Glutamatergic neuron (in vitro differentiated cells): Measurements from ENCODE around the gene EDA. TPM values are rescaled to one million over a fixed set of nuclear protein-coding genes. Genes with fewer than 3 reads are reported as not detected.

ENCODE experiments used
- DNase-seq: peaks from one replicate; pipeline ENCODE4 v3.0.0; 2022
- H3K27ac Mint-ChIP-seq: one replicate; pipeline ENCODE4 v1.8.0; 2020; ENCODE audit warnings: mild to moderate bottlenecking, mixed read lengths, inconsistent platforms; ENCODE audit not compliant: unreplicated experiment
- H3K27me3 Mint-ChIP-seq: one replicate; pipeline ENCODE4 v1.8.0; 2020; ENCODE audit warnings: mild to moderate bottlenecking, moderate library complexity, mixed read lengths, inconsistent platforms; ENCODE audit not compliant: unreplicated experiment
- H3K36me3 Mint-ChIP-seq: one replicate; pipeline ENCODE4 v1.8.0; 2020; ENCODE audit warnings: mild to moderate bottlenecking, mixed read lengths, inconsistent platforms; ENCODE audit not compliant: unreplicated experiment
- H3K4me1 Mint-ChIP-seq: one replicate; pipeline ENCODE4 v1.8.0; 2020; ENCODE audit warnings: mild to moderate bottlenecking, low read depth, mixed read lengths, inconsistent platforms; ENCODE audit not compliant: unreplicated experiment
- H3K4me3 Mint-ChIP-seq: one replicate; pipeline ENCODE4 v1.8.0; 2020; ENCODE audit warnings: mild to moderate bottlenecking, mixed read lengths, inconsistent platforms; ENCODE audit not compliant: unreplicated experiment
- H3K9me3 Mint-ChIP-seq: one replicate; pipeline ENCODE4 v1.8.0; 2020; ENCODE audit warnings: mild to moderate bottlenecking, moderate library complexity, mixed read lengths, inconsistent platforms; ENCODE audit not compliant: unreplicated experiment
- CTCF ChIP-seq: fragments of 200-600 bp; sonication (generic); IDR thresholded peaks from one replicate; pipeline ENCODE4 v1.5.0; 2021; ENCODE audit not compliant: partially characterized antibody, unreplicated experiment
- total RNA-seq: library from RNA; stranded (reverse); fragmentation: NEBNext Ultra II Directional; extraction: Animal tissue kit (Norgen Biotek cat#: 25700); gene quantifications from one replicate; pipeline ENCODE4 v1.2.1, GENCODE V29; 2021; ENCODE audit not compliant: unreplicated experiment

The EDA gene
- total RNA-seq, 1 donor from 2014 or later = 1.7 TPM

DNA sequence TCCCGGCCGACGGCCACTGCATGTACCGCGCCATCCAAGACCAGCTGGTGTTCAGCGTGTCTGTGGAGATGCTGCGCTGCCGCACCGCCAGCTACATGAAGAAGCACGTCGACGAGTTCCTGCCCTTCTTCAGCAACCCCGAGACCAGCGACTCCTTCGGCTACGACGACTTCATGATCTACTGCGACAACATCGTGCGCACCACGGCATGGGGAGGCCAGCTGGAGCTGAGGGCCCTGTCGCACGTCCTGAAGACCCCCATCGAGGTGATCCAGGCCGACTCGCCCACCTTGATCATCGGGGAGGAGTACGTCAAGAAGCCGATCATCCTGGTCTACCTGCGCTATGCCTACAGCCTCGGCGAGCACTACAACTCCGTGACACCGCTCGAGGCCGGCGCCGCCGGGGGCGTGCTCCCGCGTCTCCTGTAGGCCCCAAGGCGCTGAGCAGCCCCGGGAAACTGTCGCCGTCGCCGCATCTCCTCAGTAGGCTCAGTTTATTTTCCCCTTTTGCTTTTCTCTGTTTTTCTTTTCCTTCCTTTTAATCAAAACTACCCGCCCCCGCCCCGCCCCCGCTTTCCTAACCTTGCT, 447.1 kb downstream of the EDA start:
- H3K9me3 Mint-ChIP-seq = no peaks in the 10 kb centered on the region
- TF ChIP-seq CTCF = no peak
- no peak overlapping the region for H3K4me3 Mint-ChIP-seq
- no peak overlapping the region for H3K27ac Mint-ChIP-seq
- DNase-seq = no peak
- peaks cover 2% of the 10 kb centered on the region for H3K27me3 Mint-ChIP-seq
- H3K4me1 Mint-ChIP-seq = no peaks in the 10 kb centered on the region
- H3K36me3 Mint-ChIP-seq = no peaks in the 10 kb centered on the region

DNA sequence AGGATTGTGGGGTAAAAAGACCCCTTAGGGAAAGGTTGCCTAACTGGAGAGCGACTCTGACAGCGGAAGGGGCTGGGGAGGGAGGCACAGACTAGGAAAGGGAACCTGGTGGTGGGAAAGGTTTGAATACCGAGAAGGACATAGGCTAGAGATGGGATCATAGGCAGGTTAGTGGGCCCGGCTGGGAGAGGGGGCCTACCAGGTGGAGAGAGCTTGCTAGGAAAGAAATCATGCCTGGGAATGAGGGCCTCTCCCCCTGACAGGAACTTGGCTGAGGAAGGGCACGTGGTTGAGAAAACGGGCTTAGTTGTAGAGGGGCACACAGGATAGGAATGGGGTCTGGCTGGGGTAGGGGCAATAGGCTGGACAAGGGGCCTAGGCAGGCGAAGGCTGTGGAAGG, 450.7 kb downstream of the EDA start:
- Mint-ChIP-seq H3K27ac (no peak overlapping the region), H3K4me3 (no peak overlapping the region), H3K36me3 (no peaks in the 10 kb centered on the region), H3K4me1 (no peaks in the 10 kb centered on the region), H3K9me3 (no peaks in the 10 kb centered on the region), H3K27me3 (peaks cover 2% of the 10 kb centered on the region)
- DNase-seq = no peak
- no peak for TF ChIP-seq CTCF

DNA sequence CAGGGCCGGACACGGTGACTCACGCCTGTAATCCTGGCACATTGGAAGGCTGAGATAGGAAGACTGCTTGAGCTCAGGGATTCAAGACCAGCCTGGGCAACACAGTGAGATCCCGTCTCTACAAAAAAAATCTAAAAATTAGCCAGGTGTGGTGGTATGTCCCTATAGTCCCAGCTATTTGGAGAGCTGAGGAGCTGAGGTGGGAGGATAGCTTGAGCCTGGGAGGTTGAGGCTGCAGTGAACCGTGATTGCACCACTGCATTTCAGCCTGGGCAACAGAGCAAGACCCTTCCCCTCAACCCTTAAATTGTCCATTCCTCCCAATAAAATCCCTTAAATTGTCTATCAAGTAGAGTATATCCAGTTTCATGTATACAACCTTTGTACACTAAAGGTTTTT, 463.4 kb downstream of the EDA start:
- no peak overlapping the region for H3K4me3 Mint-ChIP-seq
- no peaks in the 10 kb centered on the region for H3K36me3 Mint-ChIP-seq
- peaks cover 1% of the 10 kb centered on the region for H3K27me3 Mint-ChIP-seq

GRCh38 chrX:70079870-70080269, 464.0 kb downstream of the EDA start:
- no peak overlapping the region for H3K4me3 Mint-ChIP-seq
- no peak for TF ChIP-seq CTCF
- DNase-seq = no peak
- no peak overlapping the region for H3K27ac Mint-ChIP-seq
- peaks cover 1% of the 10 kb centered on the region for H3K27me3 Mint-ChIP-seq
- no peaks in the 10 kb centered on the region for H3K36me3 Mint-ChIP-seq
- H3K4me1 Mint-ChIP-seq = no peaks in the 10 kb centered on the region
- H3K9me3 Mint-ChIP-seq = no peaks in the 10 kb centered on the region

More for the DNA sequence above, 463.4 kb downstream of the EDA start:
- H3K9me3 Mint-ChIP-seq = no peaks in the 10 kb centered on the region
- H3K27ac Mint-ChIP-seq = no peak overlapping the region
- no peaks in the 10 kb centered on the region for H3K4me1 Mint-ChIP-seq
- no peak for DNase-seq
- no peak for TF ChIP-seq CTCF

GRCh38 chrX:70082723-70083122, 466.8 kb downstream of the EDA start:
- H3K36me3 Mint-ChIP-seq = no peaks in the 10 kb centered on the region
- TF ChIP-seq CTCF = no peak

More at GRCh38 chrX:70082723-70083122, 466.8 kb downstream of the EDA start:
- Mint-ChIP-seq H3K9me3 (no peaks in the 10 kb centered on the region), H3K27ac (no peak overlapping the region), H3K27me3 (peaks cover 1% of the 10 kb centered on the region), H3K4me3 (no peak overlapping the region), H3K4me1 (no peaks in the 10 kb centered on the region)
- DNase-seq = no peak
